NT2/D1 (cell line): ENCODE measurements around the gene ABHD10.

Experiments used
- SUZ12 ChIP-seq: IDR thresholded peaks from 2 replicates; pipeline ENCODE4 v1.6.1; 2011; ENCODE audit not compliant: insufficient read length, insufficient read depth; ENCODE audit errors: extremely low read depth
- YY1 ChIP-seq: IDR thresholded peaks from 2 replicates; pipeline ENCODE4 v1.6.1; 2011; ENCODE audit not compliant: insufficient read length, insufficient read depth

DNA sequence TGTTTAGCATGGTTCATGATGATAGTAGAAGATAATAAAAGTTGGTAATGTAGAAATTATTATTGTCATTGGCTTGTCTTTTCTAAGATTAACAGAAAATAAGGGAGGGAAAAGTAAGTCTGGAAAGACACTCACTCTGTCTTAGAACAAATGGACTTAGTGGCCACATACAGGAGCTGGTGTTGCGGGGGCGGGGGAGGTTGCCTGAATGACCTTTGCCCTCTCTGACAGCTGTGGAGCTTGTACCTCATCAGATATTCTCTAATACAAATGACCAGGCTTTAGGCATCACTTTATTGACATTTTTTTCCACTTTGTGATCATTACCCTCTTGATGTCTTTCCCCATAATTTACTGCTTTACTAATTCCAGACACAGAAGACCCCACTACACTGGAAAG lies 25.8 kb downstream of the ABHD10 start:
- no peak for TF ChIP-seq SUZ12
- TF ChIP-seq YY1: no peak
